SK-N-SH treated with all-trans-retinoic acid at 6 μM for 48 hours (cell line): ENCODE data around the gene OSBPL2.

Experiments
- ARNTL ChIP-seq: fragments of 450-650 bp; formaldehyde crosslinking; IDR thresholded peaks from 2 replicates; pipeline ENCODE4 v1.5.0; 2020; ENCODE audit warnings: low read depth, mild to moderate bottlenecking, moderate library complexity, borderline replicate concordance
- BACH2 ChIP-seq: fragments of 250-450 bp; sonication (Bioruptor Pico); IDR thresholded peaks from 2 replicates; pipeline ENCODE4 v1.9.0; 2021; ENCODE audit warnings: mild to moderate bottlenecking, borderline replicate concordance
- CREB5 ChIP-seq: fragments of 250-450 bp; sonication (Bioruptor Pico); IDR thresholded peaks from 2 replicates; pipeline ENCODE4 v1.5.1; 2020; ENCODE audit warnings: low read depth, mild to moderate bottlenecking, moderate library complexity
- CSDC2 ChIP-seq: fragments of 250-450 bp; sonication (Bioruptor Pico); IDR thresholded peaks from 2 replicates; pipeline ENCODE4 v1.5.0; 2020; ENCODE audit warnings: mild to moderate bottlenecking, moderate library complexity
- ISL1 ChIP-seq: fragments of 250-450 bp; sonication (Bioruptor Pico); IDR thresholded peaks from 2 replicates; pipeline ENCODE4 v2.1.2; 2022; ENCODE audit warnings: mild to moderate bottlenecking, moderate library complexity
- PATZ1 ChIP-seq: fragments of 250-450 bp; sonication (Bioruptor Pico); IDR thresholded peaks from 2 replicates; pipeline ENCODE4 v1.8.0; 2020; ENCODE audit warnings: mild to moderate bottlenecking, moderate library complexity, borderline replicate concordance
- POU6F1 ChIP-seq: fragments of 250-450 bp; sonication (Bioruptor Pico); IDR thresholded peaks from 2 replicates; pipeline ENCODE4 v1.8.0; 2021; ENCODE audit warnings: low read depth, mild to moderate bottlenecking, moderate library complexity, borderline replicate concordance
- RARB ChIP-seq: fragments of 250-450 bp; sonication (Bioruptor Pico); IDR thresholded peaks from 2 replicates; pipeline ENCODE4 v1.8.0; 2021; ENCODE audit warnings: mild to moderate bottlenecking, moderate library complexity
- ZC3H10 ChIP-seq: fragments of 250-450 bp; sonication (Bioruptor Pico); IDR thresholded peaks from 2 replicates; pipeline ENCODE4 v1.5.1; 2021; ENCODE audit warnings: mild to moderate bottlenecking, moderate library complexity
- ZFP30 ChIP-seq: fragments of 450-650 bp; formaldehyde crosslinking; IDR thresholded peaks from 2 replicates; pipeline ENCODE4 v1.5.0; 2022; ENCODE audit warnings: mild to moderate bottlenecking, moderate library complexity
- ZNF565 ChIP-seq: fragments of 450-650 bp; formaldehyde crosslinking; conservative IDR thresholded peaks from 2 replicates; pipeline ENCODE4 v1.5.0; 2020; ENCODE audit warnings: low read depth, mild to moderate bottlenecking, moderate library complexity
- ZNF70 ChIP-seq: fragments of 450-650 bp; formaldehyde crosslinking; IDR thresholded peaks from 2 replicates; pipeline ENCODE4 v1.5.0; 2020; ENCODE audit warnings: mild to moderate bottlenecking, moderate library complexity

GRCh38 chr20:62314339-62314638 is 76.0 kb downstream of the OSBPL2 start:
- TF ChIP-seq ARNTL (CRISPR knock-in tag), result no peak
- no peak for TF ChIP-seq ZNF565 (CRISPR knock-in tag)
- TF ChIP-seq CSDC2 (CRISPR knock-in tag), result no peak
- TF ChIP-seq ZC3H10 (CRISPR knock-in tag), result no peak
- no peak for TF ChIP-seq ZNF70 (CRISPR knock-in tag)
- TF ChIP-seq ZFP30 (CRISPR knock-in tag), result no peak
- no peak for TF ChIP-seq ISL1 (CRISPR knock-in tag)
- TF ChIP-seq RARB (CRISPR knock-in tag), result no peak
- TF ChIP-seq BACH2, result no peak
- TF ChIP-seq POU6F1 (CRISPR knock-in tag), result no peak
- TF ChIP-seq CREB5 (CRISPR knock-in tag), result no peak
- TF ChIP-seq PATZ1, result no peak
